Colon (tissue), 2 donors: ENCODE data around the gene AP2S1.
A peak's percentile ranks its signal among the peaks of the same experiment; 100 is the strongest.
"Not testable (repeated sequence)": the region's sequence is repeated elsewhere in the genome, so short reads cannot be mapped to it uniquely, and the experiment has no call there.

ENCODE experiments used
- FAIRE-seq: peaks from 2 replicates; lab custom pipeline; 2012; peaks lifted over from hg19 to GRCh38; lab: Jason Lieb, UNC
- donor health status: control.
- donor health status: control.

The AP2S1 gene

GRCh38 chr19:46850228-46851203 lies at the start of gene AP2S1:
AP2S1 (minus strand) TSS chr19:46850846; CDS start chr19:46850766, 80 bp downstream.
- FAIRE-seq = peak; percentile 49

- no peak for FAIRE-seq
Measured at GRCh38 chr19:46900341-46900740, 49.7 kb upstream of the AP2S1 start.

GRCh38 chr19:46898731-46899130 lies 48.1 kb upstream of the AP2S1 start:
- FAIRE-seq = no peak

GRCh38 chr19:46896076-46896794 lies 45.6 kb upstream of the AP2S1 start:
- no peak for FAIRE-seq

GRCh38 chr19:46892252-46893179 lies 41.9 kb upstream of the AP2S1 start:
- FAIRE-seq = no peak

- no peak for FAIRE-seq
Measured at GRCh38 chr19:46890423-46891170, 40.0 kb upstream of the AP2S1 start.

GRCh38 chr19:46887240-46887782 lies 36.7 kb upstream of the AP2S1 start:
- FAIRE-seq = no peak

GRCh38 chr19:46886546-46887239 lies 36.0 kb upstream of the AP2S1 start:
- FAIRE-seq = no peak

- FAIRE-seq = no peak
Measured at GRCh38 chr19:46885411-46885810, 34.8 kb upstream of the AP2S1 start.

GRCh38 chr19:46882751-46883150 lies 32.1 kb upstream of the AP2S1 start:
- FAIRE-seq = not testable (repeated sequence)

GRCh38 chr19:46882034-46882433 lies 31.4 kb upstream of the AP2S1 start:
- FAIRE-seq = no peak

GRCh38 chr19:46881092-46881491 lies 30.4 kb upstream of the AP2S1 start:
- no peak for FAIRE-seq

- no peak for FAIRE-seq
Measured at GRCh38 chr19:46880431-46880830, 29.8 kb upstream of the AP2S1 start.

GRCh38 chr19:46878613-46879375 lies 28.1 kb upstream of the AP2S1 start:
- no peak for FAIRE-seq

GRCh38 chr19:46875657-46876056 lies 25.0 kb upstream of the AP2S1 start:
- no peak for FAIRE-seq

GRCh38 chr19:46875234-46875633 lies 24.6 kb upstream of the AP2S1 start:
- no peak for FAIRE-seq

GRCh38 chr19:46872967-46873366 lies 22.3 kb upstream of the AP2S1 start:
- no peak for FAIRE-seq

- not testable (repeated sequence) for FAIRE-seq
Measured at GRCh38 chr19:46871173-46871572, 20.5 kb upstream of the AP2S1 start.

GRCh38 chr19:46868025-46868802 lies 17.6 kb upstream of the AP2S1 start:
- no peak for FAIRE-seq
